CD4-positive, alpha-beta memory T cell (primary cell): ENCODE measurements around the gene KCNH5. TPM values are rescaled to one million over a fixed set of nuclear protein-coding genes. Genes with fewer than 3 reads are reported as not detected.
"Not testable (repeated sequence)": the region's sequence is repeated elsewhere in the genome, so short reads cannot be mapped to it uniquely, and the experiment has no call there.

Source experiments
- CTCF ChIA-PET: fragments of 350-600 bp; sonication (Branson Sonifier 250); formaldehyde crosslinking; loops from one replicate; lab custom pipeline; 2021; ENCODE audit warnings: inconsistent platforms; ENCODE audit not compliant: partially characterized antibody; lab: Charles Lee
- POLR2A ChIA-PET: fragments of 350-600 bp; sonication (Branson Sonifier 250); formaldehyde crosslinking; loops from one replicate; lab custom pipeline; 2021; ENCODE audit not compliant: partially characterized antibody; lab: Charles Lee
- DNase-seq, 5 donors: peaks; one replicate each; pipeline versions ENCODE4 v3.0.0 to v3.0.0-alpha.2; 2020 to 2022; ENCODE audit warnings: mixed read lengths in 1 of 5
- H3K27ac ChIP-seq: one replicate; pipeline ENCODE4 v1.7.0; 2013; ENCODE audit warnings: low read depth, low read length
- H3K27me3 ChIP-seq: 2 replicates; pipeline ENCODE4 v1.7.0; 2013; ENCODE audit warnings: mild to moderate bottlenecking, low read length, moderate library complexity; ENCODE audit not compliant: insufficient read depth
- H3K36me3 ChIP-seq: 2 replicates; pipeline ENCODE4 v1.7.0; 2013; ENCODE audit warnings: mild to moderate bottlenecking, low read length, moderate library complexity; ENCODE audit not compliant: insufficient read depth
- H3K4me1 ChIP-seq: 2 replicates; pipeline ENCODE4 v1.7.0; 2013; ENCODE audit warnings: mild to moderate bottlenecking, low read length, moderate library complexity; ENCODE audit not compliant: insufficient read depth
- H3K4me3 ChIP-seq, 2 donors: one replicate each; pipeline ENCODE4 v1.7.0; 2013; ENCODE audit warnings: low read length in 2 of 2, mild to moderate bottlenecking in 1 of 2
- H3K9me3 ChIP-seq, 2 donors: one replicate each; pipeline ENCODE4 v1.7.0; 2013; ENCODE audit warnings: low read length in 2 of 2, control low read depth in 1 of 2; ENCODE audit not compliant: control insufficient read depth in 1 of 2
- H3K27ac Mint-ChIP-seq, 7 donors: one replicate each; pipeline ENCODE4 v1.8.0; 2020 to 2021; ENCODE audit warnings: mixed read lengths in 7 of 7, mild to moderate bottlenecking in 6 of 7, inconsistent platforms in 3 of 7, moderate library complexity in 3 of 7
- H3K27me3 Mint-ChIP-seq, 2 donors: one replicate each; pipeline ENCODE4 v1.8.0; 2020 to 2021; ENCODE audit warnings: mixed read lengths in 2 of 2
- H3K36me3 Mint-ChIP-seq, 2 donors: one replicate each; pipeline ENCODE4 v1.8.0; 2020 to 2021; ENCODE audit warnings: mixed read lengths in 2 of 2, inconsistent platforms in 1 of 2, mild to moderate bottlenecking in 1 of 2
- H3K4me1 Mint-ChIP-seq, 4 donors: one replicate each; pipeline ENCODE4 v1.8.0; 2020 to 2021; ENCODE audit warnings: mixed read lengths in 4 of 4, mild to moderate bottlenecking in 1 of 4
- H3K4me3 Mint-ChIP-seq, 8 donors: one replicate each; pipeline ENCODE4 v1.8.0; 2020 to 2021; ENCODE audit warnings: mixed read lengths in 8 of 8, mild to moderate bottlenecking in 7 of 8, moderate library complexity in 6 of 8, inconsistent platforms in 3 of 8
- H3K9me3 Mint-ChIP-seq, 8 donors: one replicate each; pipeline ENCODE4 v1.8.0; 2020 to 2021; ENCODE audit warnings: mixed read lengths in 8 of 8, mild to moderate bottlenecking in 5 of 8, inconsistent platforms in 3 of 8, moderate library complexity in 1 of 8
- intact Hi-C: fragments of 100-400 bp; cut with micrococcal nuclease; formaldehyde crosslinking; loops from one replicate; pipeline ENCODE4 v1.15.1; 2023
- polyA plus RNA-seq, 2 donors: library from polyadenylated mRNA; unstranded; fragments of 300-500 nt; fragmentation: Illumina TruSeq; gene quantifications; one replicate each; pipeline ENCODE4 v1.2.3, GENCODE V29; 2021
- total RNA-seq, 2 experiments: library from RNA; stranded (reverse); gene quantifications; one replicate each; pipeline ENCODE4 v1.2.3, GENCODE V29; 2021

KCNH5 gene
- total and polyA plus RNA-seq, 4 experiments from 2014 or later: not detected

DNA sequence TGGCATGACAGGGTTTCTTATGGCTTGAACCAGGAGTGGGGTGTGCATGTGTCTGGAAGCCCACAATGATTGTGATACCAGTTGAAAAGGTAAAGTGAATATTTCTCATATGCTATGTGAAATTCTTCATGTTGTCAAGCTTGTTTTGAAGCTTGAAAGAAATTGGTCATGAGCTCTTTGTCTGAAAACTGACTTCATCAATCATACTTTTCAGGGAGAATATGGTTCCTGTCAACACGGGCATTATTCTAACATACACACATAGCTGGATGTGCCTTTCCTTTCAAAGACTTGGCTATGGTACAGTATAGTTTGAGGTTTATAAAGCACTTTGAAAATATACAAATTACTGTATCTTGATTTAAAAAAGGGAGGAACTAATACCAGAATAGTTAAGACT, 158.8 kb downstream of the KCNH5 start:
- no peak overlapping the region for H3K4me3 ChIP-seq
- no peaks in the 10 kb centered on the region for H3K9me3 ChIP-seq
- H3K36me3 ChIP-seq: no peaks in the 10 kb centered on the region
- H3K4me1 ChIP-seq: no peaks in the 10 kb centered on the region
- Mint-ChIP-seq H3K4me3 (no peak overlapping the region), H3K36me3 (no peaks in the 10 kb centered on the region), H3K9me3 (peaks cover 0 to 5% (median 0%) of the 10 kb centered on the region in 8 donors), H3K4me1 (no peaks in the 10 kb centered on the region), H3K27ac (no peak overlapping the region), H3K27me3 (no peaks in the 10 kb centered on the region)
- ChIA-PET POLR2A (no interaction called here), CTCF (no interaction called here)
- no peak overlapping the region for H3K27ac ChIP-seq
- DNase-seq: no peak
- intact Hi-C loops: no loop called here
- H3K27me3 ChIP-seq: no peaks in the 10 kb centered on the region

DNA sequence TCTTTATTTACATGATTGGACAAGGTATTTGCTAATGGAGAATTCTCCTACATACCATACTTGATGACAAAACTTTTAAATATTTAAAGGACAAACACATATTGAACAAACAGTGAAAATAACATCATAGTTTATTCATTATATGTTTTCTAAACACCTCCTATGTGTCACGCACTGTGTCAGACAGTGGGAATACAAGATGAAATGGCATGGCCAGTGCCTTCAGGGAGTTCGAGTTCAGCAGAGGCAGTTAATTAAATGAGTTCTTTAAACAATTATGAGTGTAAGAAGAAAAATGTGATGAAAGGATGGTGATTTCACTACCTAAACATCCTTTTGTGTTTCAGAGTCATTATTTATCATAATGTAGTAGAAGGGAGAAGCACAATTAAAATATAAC, 159.8 kb downstream of the KCNH5 start:
- Mint-ChIP-seq H3K27me3 (no peaks in the 10 kb centered on the region), H3K4me3 (no peak overlapping the region), H3K27ac (no peak overlapping the region), H3K36me3 (no peaks in the 10 kb centered on the region), H3K9me3 (peaks cover 0 to 4% (median 0%) of the 10 kb centered on the region in 8 donors), H3K4me1 (no peaks in the 10 kb centered on the region)
- H3K4me1 ChIP-seq: no peaks in the 10 kb centered on the region
- CTCF ChIA-PET: no interaction called here
- POLR2A ChIA-PET: no interaction called here
- no peaks in the 10 kb centered on the region for H3K27me3 ChIP-seq
- no peaks in the 10 kb centered on the region for H3K9me3 ChIP-seq
- H3K27ac ChIP-seq: no peak overlapping the region
- no peak for DNase-seq
- H3K4me3 ChIP-seq: no peak overlapping the region
- H3K36me3 ChIP-seq: no peaks in the 10 kb centered on the region
- intact Hi-C loops: no loop called here

GRCh38 chr14:62882967-62883366, 162.3 kb downstream of the KCNH5 start:
- no peak overlapping the region for H3K4me3 Mint-ChIP-seq
- no peaks in the 10 kb centered on the region for H3K36me3 ChIP-seq
- no peak for DNase-seq
- no peaks in the 10 kb centered on the region for H3K4me1 ChIP-seq
- ChIA-PET POLR2A (no interaction called here), CTCF (no interaction called here)
- no peaks in the 10 kb centered on the region for H3K27me3 Mint-ChIP-seq
- H3K9me3 Mint-ChIP-seq: peaks cover 0 to 4% (median 0%) of the 10 kb centered on the region in 8 donors
- H3K9me3 ChIP-seq: no peaks in the 10 kb centered on the region
- H3K27me3 ChIP-seq: no peaks in the 10 kb centered on the region
- intact Hi-C loops: no loop called here
- no peak overlapping the region for H3K27ac ChIP-seq
- no peak overlapping the region for H3K27ac Mint-ChIP-seq
- no peaks in the 10 kb centered on the region for H3K36me3 Mint-ChIP-seq
- H3K4me1 Mint-ChIP-seq: no peaks in the 10 kb centered on the region
- H3K4me3 ChIP-seq: no peak overlapping the region

GRCh38 chr14:62866376-62866775, 178.9 kb downstream of the KCNH5 start:
- H3K4me3 ChIP-seq: no peak overlapping the region
- H3K4me3 Mint-ChIP-seq: no peak overlapping the region
- H3K27ac ChIP-seq: no peak overlapping the region
- H3K4me1 Mint-ChIP-seq: no peaks in the 10 kb centered on the region
- no peaks in the 10 kb centered on the region for H3K9me3 ChIP-seq
- DNase-seq: no peak
- ChIA-PET CTCF (no interaction called here), POLR2A (no interaction called here)
- no peak overlapping the region for H3K27ac Mint-ChIP-seq
- H3K27me3 Mint-ChIP-seq: no peaks in the 10 kb centered on the region
- H3K36me3 ChIP-seq: no peaks in the 10 kb centered on the region
- H3K36me3 Mint-ChIP-seq: no peaks in the 10 kb centered on the region
- H3K9me3 Mint-ChIP-seq: peaks cover 0 to 9% (median 3%) of the 10 kb centered on the region in 8 donors
- H3K4me1 ChIP-seq: no peaks in the 10 kb centered on the region
- no peaks in the 10 kb centered on the region for H3K27me3 ChIP-seq
- intact Hi-C loops: no loop called here

GRCh38 chr14:62864588-62864987, 180.7 kb downstream of the KCNH5 start:
- Mint-ChIP-seq H3K27me3 (no peaks in the 10 kb centered on the region), H3K27ac (no peak overlapping the region), H3K4me1 (no peaks in the 10 kb centered on the region), H3K36me3 (no peaks in the 10 kb centered on the region), H3K4me3 (no peak overlapping the region), H3K9me3 (peaks cover 0 to 9% (median 2%) of the 10 kb centered on the region in 8 donors)
- no peak overlapping the region for H3K4me3 ChIP-seq
- ChIA-PET POLR2A (no interaction called here), CTCF (no interaction called here)
- H3K36me3 ChIP-seq: no peaks in the 10 kb centered on the region
- H3K4me1 ChIP-seq: no peaks in the 10 kb centered on the region
- no peaks in the 10 kb centered on the region for H3K9me3 ChIP-seq
- H3K27ac ChIP-seq: no peak overlapping the region
- intact Hi-C loops: no loop called here
- H3K27me3 ChIP-seq: no peaks in the 10 kb centered on the region
- DNase-seq: no peak

GRCh38 chr14:62858011-62858410, 187.2 kb downstream of the KCNH5 start:
- POLR2A ChIA-PET, H3K4me3 Mint-ChIP-seq: not testable (repeated sequence)

GRCh38 chr14:62854951-62855350, 190.3 kb downstream of the KCNH5 start:
- no peak overlapping the region for H3K4me3 ChIP-seq
- intact Hi-C loops: no loop called here
- Mint-ChIP-seq H3K27ac (no peak overlapping the region), H3K9me3 (peaks cover 0 to 5% (median 4%) of the 10 kb centered on the region in 8 donors), H3K27me3 (no peaks in the 10 kb centered on the region), H3K36me3 (no peaks in the 10 kb centered on the region), H3K4me3 (no peak overlapping the region), H3K4me1 (no peaks in the 10 kb centered on the region)
- H3K9me3 ChIP-seq: no peaks in the 10 kb centered on the region
- H3K4me1 ChIP-seq: no peaks in the 10 kb centered on the region
- no peak overlapping the region for H3K27ac ChIP-seq
- no peaks in the 10 kb centered on the region for H3K27me3 ChIP-seq
- POLR2A ChIA-PET: no interaction called here
- CTCF ChIA-PET: no interaction called here
- H3K36me3 ChIP-seq: no peaks in the 10 kb centered on the region
- DNase-seq: no peak

More at GRCh38 chr14:62858011-62858410, 187.2 kb downstream of the KCNH5 start:
- H3K4me3 ChIP-seq, H3K9me3 ChIP-seq, H3K27me3 Mint-ChIP-seq, H3K27ac ChIP-seq, H3K27ac Mint-ChIP-seq, H3K36me3 Mint-ChIP-seq, intact Hi-C loops, DNase-seq, H3K27me3 ChIP-seq, H3K4me1 Mint-ChIP-seq, H3K36me3 ChIP-seq, H3K4me1 ChIP-seq, H3K9me3 Mint-ChIP-seq, CTCF ChIA-PET: not testable (repeated sequence)

DNA sequence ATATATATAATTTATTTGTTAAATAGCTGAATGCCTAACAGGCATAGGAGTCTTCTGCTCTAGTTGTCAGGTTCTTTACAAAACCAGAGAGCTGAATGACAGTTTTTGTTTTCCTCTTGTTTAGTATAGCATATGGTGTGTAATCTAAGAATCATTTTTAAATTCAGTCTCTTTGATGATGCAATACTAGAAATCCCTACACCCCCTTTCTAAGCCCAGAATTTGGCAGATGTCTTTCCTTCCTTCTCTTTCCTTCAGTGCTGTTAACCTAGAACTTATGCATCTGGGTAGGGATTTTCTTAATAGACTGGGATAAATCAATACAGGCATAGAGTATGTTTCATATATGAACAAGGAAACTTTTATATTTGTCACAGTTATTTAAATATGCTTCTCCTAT, 198.1 kb downstream of the KCNH5 start:
- Mint-ChIP-seq H3K27me3 (no peaks in the 10 kb centered on the region), H3K4me1 (no peaks in the 10 kb centered on the region)
- intact Hi-C loops: no loop called here

More for the DNA sequence above, 198.1 kb downstream of the KCNH5 start:
- no peaks in the 10 kb centered on the region for H3K9me3 ChIP-seq
- Mint-ChIP-seq H3K36me3 (no peaks in the 10 kb centered on the region), H3K27ac (no peak overlapping the region), H3K4me3 (no peak overlapping the region), H3K9me3 (peaks cover 0 to 4% (median 0%) of the 10 kb centered on the region in 8 donors)
- CTCF ChIA-PET: no interaction called here
- H3K27ac ChIP-seq: no peak overlapping the region
- no peak for DNase-seq
- POLR2A ChIA-PET: no interaction called here
- H3K4me1 ChIP-seq: no peaks in the 10 kb centered on the region
- no peaks in the 10 kb centered on the region for H3K27me3 ChIP-seq
- H3K36me3 ChIP-seq: no peaks in the 10 kb centered on the region
- no peak overlapping the region for H3K4me3 ChIP-seq
